Muscle of back (tissue), 11 donors: ENCODE results near the gene XIRP1. TPM values are rescaled to one million over a fixed set of nuclear protein-coding genes. Genes with fewer than 3 reads are reported as not detected.

ENCODE experiments used
- DNase-seq, 3 donors: peaks; one replicate each; pipeline versions ENCODE4 v3.0.0 to v3.0.0-alpha.2; 2013
- polyA plus RNA-seq, 10 donors: library from polyadenylated mRNA; unstranded; fragments of 120-200 nt; gene quantifications; one replicate each; pipeline ENCODE4 v1.2.1, GENCODE V29; 2013; ENCODE audit not compliant: insufficient read length in 10 of 10

The XIRP1 gene
- polyA plus RNA-seq, 10 donors = 45.2 to 483 (median 169) TPM

DNA sequence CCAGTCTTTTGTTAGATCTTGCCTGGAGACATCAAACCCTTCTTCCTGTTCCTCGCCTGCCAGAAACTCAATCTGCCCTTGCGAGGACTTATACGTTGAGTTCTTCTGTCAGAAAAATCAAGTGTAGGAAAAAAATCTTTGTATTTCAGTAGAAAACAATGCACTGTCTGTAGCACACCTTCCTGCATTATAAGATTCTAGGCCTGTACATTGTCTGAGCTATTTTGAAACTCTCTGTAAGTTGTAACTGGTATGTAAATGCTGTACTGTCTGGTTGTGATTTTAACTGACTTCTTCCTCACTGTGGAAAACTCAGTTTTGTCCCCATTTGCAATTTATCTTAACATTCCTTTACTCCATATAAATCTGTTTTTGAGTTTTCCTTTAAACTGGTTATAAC is 17.7 kb upstream of the XIRP1 start:
- DNase-seq = no peak

DNA sequence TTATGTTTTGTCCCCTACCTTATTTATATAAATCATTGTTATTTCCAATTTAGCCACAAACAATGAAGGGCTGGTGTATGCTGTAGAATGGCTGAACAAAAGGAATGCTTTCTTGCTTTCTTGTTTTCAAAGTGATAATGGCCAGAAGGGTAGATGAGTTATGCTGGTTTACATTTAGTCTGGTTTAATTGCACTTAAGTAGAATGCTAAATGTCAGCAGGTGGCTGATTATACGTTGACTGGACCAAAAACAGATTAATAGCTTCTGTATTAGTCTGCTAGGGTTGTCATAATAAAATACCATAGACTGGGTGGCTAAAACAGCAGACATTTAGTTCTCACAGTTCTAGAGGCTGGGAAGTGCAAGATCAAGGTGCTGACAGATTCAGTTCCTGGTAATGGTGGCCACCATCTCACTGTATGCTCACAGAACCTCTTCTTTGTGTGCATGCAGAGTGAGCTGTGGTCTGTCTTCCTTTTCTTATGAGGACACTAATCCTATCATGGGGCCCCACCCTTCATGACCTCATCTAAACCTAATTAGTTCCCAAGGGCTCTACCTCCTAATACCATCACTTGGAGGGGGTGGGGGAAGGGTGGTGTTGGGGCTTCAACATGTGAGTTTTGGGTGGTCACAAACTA is 17.1 kb upstream of the XIRP1 start:
- no peak for DNase-seq

DNA sequence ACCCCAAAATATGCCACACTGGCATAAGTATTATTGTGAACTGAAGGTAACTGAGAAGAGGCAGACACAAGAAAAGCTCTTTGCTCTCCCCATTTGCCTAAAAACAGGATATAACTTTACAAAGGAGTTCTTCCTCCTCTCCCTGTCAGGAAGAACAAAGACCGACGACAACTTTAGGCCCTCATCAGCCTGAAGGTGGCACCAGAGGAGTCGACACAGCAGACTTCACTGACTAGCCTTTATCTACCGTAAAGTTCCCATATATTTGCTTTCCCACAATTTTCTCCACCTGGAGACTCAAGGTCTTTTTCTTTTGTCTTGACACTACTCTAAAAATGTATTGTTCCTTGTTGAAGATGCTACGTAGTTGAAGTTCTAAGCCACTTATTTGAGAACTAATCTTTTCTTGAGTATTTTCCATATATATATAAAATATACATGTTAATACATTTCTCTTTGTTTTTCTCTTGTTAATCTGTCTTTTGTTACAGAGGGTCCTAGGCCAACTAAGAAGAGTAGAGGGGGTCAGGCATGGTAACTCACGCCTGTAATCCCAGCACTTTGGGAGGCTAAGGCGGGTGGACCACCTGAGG is 16.2 kb upstream of the XIRP1 start:
- peak in 1 of 3 donors; percentile 63 for DNase-seq

DNA sequence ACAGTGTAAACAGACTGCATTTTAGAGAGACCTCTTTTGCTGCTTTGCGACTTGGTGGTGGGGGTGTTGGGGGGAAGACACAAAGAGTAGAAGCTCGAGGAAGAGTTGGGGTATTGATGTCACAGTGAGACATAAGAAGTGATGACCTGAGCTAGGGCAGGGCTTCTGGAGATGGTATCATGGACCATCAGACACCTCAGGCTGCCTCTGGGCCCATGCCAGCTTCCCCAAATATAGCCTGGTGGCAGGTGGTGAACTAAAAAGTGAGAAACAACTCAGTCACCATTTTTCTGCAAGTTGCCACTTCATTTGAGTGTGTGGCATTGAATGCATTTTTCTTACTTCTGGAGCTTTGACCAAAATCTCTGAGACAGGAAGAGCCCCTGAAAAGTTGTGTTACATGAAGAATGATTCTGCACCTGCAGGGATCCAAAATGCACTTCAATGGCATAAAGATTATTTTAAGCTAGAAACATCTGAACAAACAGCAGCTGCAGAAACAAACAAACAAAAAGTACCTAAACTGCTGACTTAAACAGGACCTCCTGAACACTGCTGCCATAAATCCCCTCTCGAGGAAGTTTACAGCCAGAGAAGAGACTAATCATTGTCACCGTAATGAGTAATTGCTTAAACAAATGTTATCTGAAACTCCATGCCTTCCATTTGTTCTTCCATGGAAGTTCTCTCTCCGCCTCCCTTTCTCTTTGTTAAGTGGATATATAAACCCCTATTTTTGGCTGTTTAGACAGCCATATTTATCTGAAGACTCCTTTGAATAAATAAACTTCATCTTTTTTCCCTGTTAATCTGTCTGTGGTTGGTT is 15.2 kb upstream of the XIRP1 start:
- DNase-seq = no peak

DNA sequence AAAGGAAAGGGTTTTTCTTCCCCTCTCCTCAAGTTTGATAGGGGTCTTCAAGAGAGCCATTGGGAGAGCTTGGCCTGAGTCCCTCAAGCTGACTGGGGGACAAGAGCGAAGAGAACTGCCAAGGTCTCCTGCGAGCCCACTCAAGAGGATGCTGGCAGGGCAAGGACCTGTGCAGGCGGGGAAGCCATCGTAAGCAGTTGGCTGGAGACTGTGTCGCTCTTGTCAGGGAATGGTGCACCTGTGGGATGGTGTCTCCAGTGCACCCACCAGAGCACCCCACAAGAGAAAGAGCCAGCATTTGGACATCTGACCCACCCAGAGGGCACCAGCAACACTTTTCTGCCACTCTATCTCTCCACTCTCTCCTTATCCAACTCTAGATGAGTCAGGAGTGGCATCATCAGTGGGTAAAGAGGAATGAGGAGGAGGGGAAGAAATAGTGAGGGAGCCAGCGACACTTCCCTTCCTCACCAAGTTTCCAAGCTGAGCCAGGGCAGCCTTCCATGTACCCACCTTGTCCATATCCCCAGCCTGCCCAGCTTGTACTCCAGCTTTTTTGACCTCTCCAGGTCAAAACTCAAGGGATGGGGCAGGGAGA is 13.6 kb upstream of the XIRP1 start:
- DNase-seq = no peak

DNA sequence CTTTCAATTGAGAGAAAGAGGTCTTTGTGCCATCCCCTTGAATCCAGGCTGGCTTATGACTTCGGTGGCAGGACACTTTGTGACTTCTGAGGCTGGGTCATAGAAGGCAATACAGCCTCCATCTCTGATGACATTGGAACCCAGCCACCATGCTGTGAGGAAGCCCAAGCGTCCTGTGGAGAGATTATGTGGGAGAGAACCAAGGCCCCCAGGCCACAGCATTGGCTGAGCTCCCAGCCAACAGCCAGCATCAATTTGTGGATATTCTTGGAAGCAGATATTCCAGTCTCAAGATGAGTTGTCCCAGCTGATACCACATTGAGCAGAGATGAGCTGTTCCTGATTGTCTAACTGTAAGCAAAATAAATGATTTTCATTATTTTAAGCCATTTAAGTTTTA is 12.7 kb upstream of the XIRP1 start:
- DNase-seq = no peak

DNA sequence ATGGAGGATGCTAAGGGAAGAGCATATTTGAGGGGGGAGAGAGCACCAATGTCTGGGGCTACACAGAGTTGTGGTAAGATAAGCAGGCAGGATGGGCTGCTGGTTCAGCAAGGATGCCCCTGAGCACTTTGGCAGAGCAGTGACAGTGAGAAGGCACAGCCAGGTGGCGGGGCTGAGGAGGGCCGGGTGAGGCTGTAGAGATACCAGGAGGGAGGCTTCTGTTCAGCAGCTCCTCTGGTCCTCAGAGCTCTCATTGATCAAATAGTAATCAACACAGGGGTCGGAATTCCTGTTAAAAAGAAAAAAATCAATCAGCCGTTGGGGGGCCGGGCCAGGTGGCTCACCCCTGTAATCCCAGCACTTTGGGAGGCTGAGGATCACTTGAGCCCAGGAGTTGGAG is 11.5 kb upstream of the XIRP1 start:
- DNase-seq = no peak

DNA sequence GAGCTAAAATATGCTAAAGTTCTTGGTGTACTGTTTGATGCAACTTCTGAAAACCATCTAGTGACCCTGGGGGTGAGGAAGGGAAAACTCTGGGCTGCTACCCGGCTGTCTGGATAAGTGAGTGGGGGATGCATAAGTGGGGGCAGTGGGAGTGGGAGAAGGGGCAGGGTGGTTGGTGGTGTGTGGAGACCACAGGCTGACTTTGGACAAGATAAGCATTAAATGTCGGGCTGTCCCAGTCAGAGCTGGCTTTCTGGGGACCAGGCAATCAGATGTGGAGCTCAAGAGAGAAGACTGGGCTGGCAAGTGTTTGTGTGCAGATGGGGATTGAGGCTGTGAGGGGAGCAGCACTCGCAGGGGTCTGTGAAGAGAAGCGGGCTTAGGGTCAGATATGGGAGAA is 11.0 kb upstream of the XIRP1 start:
- DNase-seq = no peak

DNA sequence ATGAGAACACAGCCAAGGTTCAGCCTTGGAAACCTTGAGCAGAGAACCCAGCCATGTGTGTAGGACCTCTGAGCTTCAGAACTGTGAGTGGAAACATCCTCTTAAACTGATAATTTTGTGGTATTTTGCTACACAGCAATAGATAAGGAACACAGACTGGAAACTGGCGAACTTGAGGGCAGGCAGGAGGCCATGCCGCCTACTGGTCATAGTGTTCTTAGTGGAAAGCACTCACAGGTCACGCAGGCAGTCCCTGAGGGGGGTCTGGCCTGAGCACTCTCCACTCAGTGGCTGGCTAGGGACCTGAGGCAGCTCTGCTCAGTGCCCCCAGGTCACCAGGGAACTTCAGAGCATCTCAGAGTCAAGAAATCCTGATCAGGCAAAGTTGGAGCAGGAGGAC is 9.7 kb upstream of the XIRP1 start:
- DNase-seq = no peak

DNA sequence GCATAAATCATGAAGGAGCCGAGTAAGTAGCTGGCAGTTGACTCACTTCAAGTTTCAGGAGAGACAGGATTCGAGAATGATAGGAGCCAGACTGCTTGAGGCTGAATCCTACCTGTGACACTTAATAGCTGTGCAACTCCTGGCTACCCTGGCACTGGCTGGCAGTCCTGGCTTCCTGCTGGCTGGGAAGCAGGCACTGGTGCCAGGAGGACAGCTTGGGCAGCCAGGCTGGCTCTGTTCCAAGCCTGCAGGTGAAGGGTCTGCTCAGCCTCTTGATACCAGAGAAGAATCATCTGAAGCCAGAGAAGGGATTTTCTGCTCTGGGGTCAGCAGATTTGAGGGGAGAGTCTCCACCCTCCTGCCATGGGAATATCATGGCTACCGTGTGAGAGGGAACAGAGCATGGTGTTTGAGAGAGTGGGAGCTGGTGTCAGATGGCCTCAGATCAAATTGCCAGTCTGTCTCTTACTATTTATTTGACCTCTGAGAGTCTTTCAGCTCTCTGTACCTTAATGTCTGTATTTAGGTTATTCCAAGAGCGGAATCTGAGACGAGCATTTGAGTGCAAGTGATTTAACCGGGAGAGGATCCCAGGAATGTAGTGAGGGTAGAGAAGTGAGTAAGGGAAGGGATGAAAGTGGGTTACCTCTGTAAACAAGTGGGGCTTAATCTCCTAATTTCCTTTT is 4.4 kb upstream of the XIRP1 start:
- no peak for DNase-seq

DNA sequence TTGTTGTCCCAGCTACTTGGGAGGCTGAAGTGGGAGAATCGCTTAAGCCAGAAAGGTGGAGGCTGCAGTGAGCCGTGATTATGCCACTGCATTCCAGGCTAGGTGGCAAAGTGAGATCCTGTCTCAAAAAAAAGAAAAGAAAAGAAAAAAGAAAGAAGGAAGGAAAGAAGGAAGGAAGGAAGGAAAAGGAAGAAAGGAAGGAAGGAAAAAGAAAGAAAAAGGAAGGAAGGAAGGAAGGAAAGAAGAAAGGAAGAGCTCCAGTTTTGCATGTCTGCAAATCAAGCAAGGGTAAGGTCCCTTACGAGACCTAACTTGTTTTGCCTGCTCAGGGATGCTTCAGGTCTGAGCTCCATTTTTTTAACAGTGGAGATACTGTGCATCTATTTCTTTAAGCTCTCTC is 3.6 kb upstream of the XIRP1 start:
- DNase-seq = no peak

DNA sequence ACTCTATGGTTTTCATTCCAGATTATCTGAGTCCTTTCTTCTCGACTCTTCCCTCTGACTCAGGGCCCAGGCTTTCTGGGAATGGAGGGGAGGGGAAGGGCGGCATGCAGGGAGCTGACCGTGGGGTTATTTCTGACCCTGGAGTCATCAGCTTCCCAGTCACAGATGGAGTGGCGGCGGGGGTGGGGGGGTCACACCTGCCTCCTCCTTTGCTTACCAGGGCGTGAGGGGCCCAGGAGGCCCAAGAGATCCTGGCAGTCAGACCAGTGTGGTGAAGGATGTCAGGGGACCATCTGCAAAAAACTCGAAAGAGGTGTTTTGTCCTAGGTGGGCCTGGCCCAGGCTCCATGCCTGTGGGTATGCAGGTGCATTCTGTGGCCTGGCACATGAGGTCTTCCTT is 996 bp upstream of the XIRP1 start:
- DNase-seq = peak in 1 of 3 donors; percentile 73

DNA sequence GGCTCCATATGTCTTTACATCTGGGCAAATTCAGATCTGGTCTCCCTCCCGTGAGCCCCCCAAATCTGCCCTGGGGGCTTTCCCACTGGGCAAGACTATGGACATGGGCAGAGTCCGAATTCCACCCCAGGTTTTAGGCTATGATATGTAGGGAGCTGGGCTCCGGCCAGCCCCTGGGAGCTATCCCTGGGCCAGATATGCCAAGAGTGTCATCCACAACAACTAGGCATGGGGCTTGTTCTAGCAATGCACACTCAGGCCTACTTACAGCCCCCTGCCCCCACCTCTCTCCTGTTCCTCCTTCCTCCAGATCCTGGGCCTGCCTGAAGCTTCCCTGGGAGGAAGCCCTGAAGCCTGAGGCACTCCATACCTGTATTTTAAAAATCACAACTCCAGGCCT is 622 bp downstream of the XIRP1 start:
- no peak for DNase-seq

DNA sequence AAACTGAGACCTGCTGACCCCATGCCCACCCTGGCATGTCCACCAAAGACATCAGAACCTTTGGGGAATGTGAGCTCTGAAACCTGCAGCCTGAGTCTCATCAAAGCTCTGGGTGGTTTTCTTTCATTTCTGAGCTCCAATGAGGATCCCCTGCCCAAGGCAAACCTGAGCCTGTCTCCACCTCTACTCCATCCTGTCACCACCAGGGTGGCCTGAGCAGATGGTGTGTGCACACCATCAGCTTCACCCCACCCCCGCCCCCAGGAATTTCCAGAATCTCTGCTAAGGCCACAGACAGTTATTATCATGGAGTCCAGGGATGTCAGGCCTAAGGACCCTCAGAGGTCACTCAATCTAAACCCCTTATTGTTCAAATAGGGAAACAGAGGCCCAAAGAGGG is 1.3 kb downstream of the XIRP1 start:
- DNase-seq = no peak

DNA sequence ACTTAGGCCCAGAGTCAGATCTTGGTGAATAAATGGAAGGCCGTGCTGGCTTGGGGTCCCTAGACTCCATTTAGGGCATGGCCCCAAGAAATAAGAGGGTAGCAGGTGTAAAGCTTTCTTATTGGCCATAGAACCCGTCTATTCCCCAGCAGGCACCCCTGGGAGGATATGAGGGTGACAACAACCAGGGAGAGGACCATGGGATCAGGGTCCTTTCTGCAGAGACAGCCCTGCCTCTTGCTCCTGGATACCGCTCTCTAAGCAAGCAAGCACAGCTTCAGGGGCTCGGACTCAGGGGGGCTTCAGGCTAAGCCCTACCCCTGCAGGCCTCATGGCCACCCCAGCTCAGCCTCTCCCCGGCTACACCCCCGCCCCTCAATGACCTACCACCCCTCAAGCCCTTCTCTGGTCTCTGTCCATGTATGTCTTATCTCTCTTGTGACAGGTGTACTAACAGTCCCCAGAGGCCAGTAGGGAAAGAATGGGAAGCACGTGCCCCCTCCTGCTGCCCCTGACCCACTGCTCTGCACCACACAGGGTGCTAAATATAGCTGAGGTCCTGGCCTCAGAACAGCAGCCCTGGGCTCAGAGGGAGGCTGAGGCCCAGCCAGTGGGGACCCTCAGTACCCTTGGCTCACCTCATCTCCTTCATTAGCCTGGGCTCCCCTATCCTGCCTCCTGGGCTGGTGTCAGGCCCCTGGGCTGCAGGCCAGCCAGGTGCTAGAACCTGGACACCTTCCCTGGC is 1.9 kb downstream of the XIRP1 start:
- DNase-seq = no peak

DNA sequence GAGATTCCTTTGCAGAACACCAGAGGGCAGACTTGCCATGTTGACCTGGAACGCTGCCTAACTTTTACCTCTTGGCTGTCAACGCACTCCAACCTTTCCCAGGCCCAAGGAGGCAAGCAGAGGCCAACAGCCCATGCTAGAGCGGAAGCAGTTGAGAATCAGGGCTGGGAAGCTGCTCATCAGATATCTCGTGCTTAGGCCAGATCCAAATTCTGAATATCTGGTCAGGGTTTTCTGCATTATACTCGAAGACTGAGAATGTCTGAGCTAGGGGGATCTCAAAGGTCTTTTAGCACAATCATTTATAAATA is 2.5 kb downstream of the XIRP1 start:
- DNase-seq = peak in 1 of 3 donors; percentile 61

DNA sequence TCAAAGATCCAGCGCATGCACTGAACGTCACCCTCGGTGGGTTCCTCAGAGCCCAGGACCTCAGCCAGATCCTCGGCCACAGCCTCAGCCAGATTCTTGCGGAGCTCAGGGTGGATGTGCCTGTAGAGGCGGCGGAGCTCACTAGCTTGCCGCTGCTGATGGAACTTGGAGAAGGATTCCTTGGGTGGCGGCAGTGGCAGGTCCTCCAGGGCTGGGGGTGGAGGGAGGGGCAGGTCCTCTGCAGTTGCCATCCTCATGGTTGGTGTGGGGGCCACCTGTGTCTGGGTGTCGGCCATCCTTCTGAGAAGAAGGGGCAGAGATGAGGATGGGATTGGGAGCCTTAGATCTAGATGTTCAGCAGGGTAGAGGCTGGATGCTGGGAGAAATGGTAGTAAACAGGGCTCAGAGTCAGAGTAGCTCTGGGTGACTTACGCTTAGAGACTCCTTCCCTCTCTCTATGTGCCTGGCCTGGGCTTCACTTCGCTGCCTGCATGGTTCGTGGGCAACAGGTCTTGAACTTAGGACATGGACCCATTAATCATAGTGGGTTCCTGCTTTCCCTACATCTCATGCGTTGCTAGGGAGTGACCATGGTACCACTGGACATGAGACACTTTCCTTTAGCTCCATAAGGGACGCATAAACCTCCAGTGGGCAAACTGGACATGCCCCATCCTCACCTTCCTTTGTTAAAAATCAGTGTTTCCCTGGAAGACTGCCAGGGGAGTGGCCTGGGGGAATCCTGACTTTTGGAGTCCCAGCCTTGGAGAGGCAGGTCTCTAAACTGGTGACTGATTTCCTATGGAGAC is 3.0 kb downstream of the XIRP1 start:
- DNase-seq = no peak

DNA sequence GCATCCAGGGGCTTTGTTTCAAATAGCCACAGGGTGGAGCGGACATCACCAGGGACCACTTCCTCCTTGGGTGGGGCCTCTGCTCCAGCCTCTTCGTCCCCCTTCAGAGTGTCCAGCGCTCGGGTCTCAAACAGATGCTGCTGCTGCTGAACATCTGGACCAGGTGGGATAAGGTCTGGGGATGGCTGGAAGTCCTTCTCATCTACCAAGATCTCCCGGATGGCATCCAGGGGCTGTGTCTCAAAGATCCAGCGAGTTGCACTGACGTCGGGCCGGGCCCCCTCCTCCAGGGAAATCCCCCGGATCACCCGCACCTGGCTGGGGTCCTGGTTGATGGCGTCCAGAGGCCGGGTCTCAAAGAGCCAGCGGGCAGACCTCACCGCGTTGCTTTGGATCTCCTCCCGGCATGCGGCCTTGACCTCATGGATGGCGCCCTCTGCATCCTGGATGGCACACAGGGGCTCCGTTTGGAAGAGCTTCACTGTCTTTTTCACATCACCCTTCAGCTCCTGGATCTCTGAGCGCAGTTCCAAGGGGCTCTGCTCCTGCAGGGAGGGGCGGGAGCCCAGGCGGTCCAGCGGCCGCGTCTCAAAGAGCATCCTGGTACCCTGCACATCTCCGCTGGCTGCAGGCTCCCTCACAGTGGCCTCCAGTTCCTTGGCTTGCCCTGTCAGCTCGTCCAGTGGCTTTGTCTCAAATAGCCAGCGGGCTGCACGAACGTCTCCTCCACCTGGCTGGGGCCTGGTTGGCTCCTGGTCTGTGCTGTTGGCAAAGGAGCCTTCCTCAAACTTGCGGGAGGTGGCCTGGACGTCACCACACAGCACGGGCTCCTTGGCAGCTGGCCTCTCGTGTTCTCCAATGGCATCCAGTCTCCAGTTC is 3.9 kb downstream of the XIRP1 start:
- DNase-seq = no peak

DNA sequence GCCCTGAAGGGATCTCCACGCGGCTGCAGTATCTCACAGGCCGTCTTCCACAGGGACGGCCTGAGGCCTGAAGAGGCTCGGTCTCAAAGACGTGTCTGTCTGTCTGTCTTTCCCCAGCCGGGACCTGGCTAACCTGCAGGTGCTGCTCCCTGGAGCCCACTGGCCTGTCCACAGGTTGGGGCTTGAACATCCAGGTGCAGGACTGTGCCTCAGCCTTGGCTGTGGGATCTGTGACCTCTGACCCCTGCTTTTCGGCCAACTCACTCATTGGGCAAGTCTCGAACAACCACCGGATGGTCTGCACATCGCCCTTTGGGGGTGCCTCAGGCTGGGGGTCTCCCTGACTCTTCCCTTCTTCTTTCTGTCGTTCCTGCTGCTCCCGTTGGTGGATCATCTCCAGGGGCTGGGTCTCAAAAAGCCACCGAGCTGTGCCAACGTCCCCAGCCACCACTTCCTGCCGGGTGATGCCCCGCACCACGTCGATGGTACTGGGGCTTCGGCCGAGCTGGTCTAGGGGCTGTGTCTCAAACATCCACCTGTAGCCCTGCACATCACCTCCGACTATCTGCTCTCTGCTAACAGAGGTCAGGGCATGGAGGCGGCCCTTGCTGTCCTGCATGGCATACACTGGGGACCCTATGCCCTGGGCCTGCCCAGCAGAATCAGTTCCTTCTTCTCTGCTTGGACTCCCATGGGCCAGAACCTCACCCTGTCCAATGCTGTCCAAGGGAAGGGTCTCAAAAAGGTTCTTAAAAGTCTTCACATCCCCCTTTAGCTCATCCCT is 4.8 kb downstream of the XIRP1 start:
- no peak for DNase-seq
